Choroid plexus epithelial cell (primary cell): ENCODE results near the gene RAVER1.
"Not testable (repeated sequence)": the region's sequence is repeated elsewhere in the genome, so short reads cannot be mapped to it uniquely, and the experiment has no call there.

ENCODE experiments used
- DNase-seq: peaks from one replicate; pipeline ENCODE4 v3.0.0-alpha.2; 2010; ENCODE audit warnings: low read depth
- H3K4me3 ChIP-seq: 2 replicates; pipeline ENCODE4 v1.5.1; 2011; ENCODE audit warnings: low read depth, mild to moderate bottlenecking, control low read depth, low read length, moderate library complexity
- TF ChIP-seq, protein P1 (sequence below): conservative IDR thresholded peaks from 2 replicates; pipeline ENCODE4 v1.5.1; 2011; ENCODE audit warnings: low read depth, mild to moderate bottlenecking, control low read depth, inconsistent platforms, low read length, moderate library complexity

RAVER1 gene, protein sequence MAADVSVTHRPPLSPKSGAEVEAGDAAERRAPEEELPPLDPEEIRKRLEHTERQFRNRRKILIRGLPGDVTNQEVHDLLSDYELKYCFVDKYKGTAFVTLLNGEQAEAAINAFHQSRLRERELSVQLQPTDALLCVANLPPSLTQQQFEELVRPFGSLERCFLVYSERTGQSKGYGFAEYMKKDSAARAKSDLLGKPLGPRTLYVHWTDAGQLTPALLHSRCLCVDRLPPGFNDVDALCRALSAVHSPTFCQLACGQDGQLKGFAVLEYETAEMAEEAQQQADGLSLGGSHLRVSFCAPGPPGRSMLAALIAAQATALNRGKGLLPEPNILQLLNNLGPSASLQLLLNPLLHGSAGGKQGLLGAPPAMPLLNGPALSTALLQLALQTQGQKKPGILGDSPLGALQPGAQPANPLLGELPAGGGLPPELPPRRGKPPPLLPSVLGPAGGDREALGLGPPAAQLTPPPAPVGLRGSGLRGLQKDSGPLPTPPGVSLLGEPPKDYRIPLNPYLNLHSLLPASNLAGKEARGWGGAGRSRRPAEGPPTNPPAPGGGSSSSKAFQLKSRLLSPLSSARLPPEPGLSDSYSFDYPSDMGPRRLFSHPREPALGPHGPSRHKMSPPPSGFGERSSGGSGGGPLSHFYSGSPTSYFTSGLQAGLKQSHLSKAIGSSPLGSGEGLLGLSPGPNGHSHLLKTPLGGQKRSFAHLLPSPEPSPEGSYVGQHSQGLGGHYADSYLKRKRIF

DNA sequence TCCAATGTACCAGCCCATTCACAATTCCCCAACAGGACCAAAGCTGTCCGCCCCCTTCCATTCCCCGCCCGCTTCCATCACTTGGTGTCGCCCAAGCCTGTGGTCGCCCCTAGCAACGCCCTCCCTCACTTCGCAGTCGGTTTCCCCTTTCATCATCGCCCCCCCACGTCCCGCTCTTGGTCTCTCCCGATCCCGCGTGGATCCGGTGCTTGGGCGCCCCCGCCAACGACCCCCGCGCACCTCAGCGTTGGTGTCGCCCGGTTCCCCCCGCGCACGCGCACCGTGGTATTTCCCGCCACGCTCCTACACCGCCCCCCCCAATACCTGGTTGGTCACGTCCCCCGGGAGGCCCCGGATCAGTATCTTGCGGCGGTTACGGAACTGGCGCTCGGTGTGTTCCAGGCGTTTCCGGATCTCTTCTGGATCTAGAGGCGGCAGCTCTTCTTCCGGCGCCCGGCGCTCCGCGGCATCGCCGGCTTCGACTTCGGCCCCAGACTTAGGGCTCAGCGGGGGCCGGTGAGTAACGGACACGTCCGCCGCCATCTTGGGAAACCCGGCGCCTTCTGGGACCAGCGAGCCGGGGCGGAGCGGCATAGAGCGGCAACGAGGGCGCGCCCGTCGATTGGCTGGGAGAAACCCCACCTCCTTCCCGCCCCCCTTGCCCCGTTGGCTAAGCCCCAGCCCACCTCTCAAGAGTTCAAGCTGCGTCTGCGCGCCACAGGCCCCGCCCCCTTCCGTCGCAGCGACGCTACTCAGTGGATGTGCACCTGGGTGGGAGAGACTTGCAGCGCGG lies at the start of gene RAVER1:
Gene RAVER1, minus strand, starts transcription at position 565 of the 793 bp plus-strand sequence. Its CDS starts 22 bp downstream, at position 543.
- peak within 1 kb of the TSS; percentile 72 for H3K4me3 ChIP-seq
- peak; percentile 99 for DNase-seq
- TF ChIP-seq, protein P1, sequence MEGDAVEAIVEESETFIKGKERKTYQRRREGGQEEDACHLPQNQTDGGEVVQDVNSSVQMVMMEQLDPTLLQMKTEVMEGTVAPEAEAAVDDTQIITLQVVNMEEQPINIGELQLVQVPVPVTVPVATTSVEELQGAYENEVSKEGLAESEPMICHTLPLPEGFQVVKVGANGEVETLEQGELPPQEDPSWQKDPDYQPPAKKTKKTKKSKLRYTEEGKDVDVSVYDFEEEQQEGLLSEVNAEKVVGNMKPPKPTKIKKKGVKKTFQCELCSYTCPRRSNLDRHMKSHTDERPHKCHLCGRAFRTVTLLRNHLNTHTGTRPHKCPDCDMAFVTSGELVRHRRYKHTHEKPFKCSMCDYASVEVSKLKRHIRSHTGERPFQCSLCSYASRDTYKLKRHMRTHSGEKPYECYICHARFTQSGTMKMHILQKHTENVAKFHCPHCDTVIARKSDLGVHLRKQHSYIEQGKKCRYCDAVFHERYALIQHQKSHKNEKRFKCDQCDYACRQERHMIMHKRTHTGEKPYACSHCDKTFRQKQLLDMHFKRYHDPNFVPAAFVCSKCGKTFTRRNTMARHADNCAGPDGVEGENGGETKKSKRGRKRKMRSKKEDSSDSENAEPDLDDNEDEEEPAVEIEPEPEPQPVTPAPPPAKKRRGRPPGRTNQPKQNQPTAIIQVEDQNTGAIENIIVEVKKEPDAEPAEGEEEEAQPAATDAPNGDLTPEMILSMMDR, result no peak

DNA sequence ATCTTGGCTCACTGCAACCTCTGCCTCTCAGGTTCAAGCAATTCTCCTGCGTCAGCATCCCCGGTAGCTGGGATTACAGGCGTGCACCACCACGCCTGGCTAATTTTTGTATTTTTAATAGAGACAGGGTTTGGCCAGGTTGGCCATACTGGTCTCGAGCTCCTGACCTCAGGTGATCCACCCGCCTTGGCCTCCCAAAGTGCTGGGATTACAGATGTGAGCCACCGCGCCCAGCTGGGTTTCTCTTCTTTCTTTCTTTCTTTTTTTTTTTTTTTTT lies 49.8 kb upstream of the RAVER1 start:
- not testable (repeated sequence) for H3K4me3 ChIP-seq, DNase-seq

DNA sequence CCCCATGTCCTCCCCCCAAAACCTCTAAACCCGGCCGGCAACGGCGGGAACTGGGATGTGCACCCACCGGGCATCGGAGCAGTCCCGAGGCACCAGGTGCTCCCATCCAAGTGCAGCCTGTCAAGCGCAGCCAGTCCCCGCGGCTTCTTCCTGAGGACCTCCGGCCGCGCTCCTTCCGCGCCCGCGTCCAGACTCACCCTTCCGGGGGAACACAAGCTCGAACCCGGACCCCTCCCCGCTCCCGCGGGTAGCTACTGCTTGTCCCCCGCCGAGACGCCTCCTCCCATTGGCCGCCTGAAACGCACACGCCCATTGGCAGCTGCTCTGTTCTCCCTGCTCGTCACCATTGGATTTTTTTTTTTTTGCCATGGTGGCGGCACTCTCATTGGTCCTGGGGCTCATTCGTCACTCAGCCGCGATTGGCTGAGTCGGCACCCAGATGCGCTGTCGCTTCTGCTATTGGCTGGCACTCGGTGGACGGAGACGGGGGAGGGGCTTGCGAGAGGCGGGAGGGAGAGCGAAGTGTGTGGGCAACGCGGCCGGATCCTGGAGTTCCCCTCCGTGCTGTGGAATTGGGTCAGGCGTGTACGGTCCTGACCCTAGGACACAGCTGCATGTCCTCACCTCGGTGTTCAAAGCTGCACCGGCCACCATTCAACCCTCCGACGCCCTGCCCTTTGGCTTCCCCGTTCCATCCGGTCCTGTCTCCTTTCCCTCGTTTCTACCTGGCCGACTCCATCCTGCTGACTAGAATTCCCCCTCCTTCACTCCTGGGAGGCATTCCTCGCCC lies 47.2 kb upstream of the RAVER1 start, which contains the start of gene TYK2:
Gene TYK2, minus strand, starts transcription at position 260 of the 790 bp plus-strand sequence. CDS start 2,166 bp downstream, outside the sequence.
- TF ChIP-seq, protein P1, result no peak
- peak within 1 kb of the TSS; percentile 78 for H3K4me3 ChIP-seq
- peak; percentile 99 for DNase-seq

DNA sequence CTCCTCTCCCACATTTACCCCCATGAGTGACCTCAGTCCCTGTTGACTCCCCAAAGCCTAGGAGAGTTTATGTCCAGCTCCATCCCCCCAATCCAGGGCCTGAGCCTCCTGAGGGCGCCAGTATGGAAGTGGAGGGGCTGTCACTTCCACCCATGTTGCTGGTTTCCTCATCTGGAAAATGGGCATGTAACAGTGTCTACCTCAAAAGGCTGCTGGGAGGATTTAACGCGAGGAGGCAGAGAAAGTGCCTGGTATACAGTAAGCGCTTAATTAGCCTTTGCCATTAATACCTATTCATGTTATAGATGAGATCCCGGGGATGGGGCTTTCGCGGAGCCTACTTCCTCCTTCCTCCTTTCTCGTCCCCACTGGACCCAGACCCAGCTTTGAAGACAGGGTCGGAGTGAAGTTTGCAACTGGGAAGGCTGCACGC lies 46.6 kb upstream of the RAVER1 start:
- DNase-seq, result no peak
- TF ChIP-seq, protein P1, result no peak
- peak overlapping the region; percentile 78 for H3K4me3 ChIP-seq

DNA sequence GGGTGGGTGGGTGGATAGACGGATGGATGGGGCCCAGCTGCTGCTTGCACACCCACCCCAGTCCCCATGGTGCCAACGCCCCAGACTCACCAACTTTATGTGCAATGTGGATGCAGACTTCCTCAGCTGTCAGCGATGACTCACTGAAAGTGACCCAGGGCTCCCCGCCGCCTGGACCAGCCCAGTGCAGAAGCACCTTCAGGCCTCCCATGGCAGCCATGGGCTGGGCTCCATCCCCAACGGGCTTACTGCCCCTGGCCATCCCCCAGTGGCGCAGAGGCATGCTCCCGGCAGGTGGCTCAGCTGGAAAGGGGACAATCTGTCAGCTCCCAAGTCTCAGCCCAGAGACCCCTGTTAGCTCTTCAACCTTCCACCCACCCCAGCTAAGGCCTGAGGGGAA lies 44.8 kb upstream of the RAVER1 start:
- H3K4me3 ChIP-seq, result no peak overlapping the region
- TF ChIP-seq, protein P1, result no peak

DNA sequence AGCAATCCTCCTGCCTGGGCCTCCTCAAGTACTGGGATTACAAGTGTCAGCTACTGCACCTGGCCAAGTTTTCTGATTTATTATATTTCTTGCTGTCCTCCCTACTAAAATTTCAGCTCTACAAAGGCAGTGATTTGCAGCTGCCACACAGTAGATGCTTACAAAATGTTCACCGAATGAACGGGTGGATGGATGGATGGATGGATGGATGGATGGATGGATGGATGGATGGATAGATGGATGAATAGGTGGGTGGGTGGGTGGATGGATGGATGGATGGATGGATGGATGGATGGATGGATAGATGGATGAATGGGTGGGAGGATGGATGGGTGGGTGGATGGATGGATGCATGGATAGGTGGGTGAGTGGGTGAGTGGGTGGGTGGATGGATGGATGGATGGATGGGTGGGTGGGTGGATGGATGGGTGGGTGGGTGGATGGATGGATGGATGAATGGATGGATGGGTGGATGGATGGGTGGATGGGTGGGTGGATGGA lies 43.9 kb upstream of the RAVER1 start:
- DNase-seq, H3K4me3 ChIP-seq: not testable (repeated sequence)

More for the DNA sequence above, 44.8 kb upstream of the RAVER1 start:
- no peak for DNase-seq

DNA sequence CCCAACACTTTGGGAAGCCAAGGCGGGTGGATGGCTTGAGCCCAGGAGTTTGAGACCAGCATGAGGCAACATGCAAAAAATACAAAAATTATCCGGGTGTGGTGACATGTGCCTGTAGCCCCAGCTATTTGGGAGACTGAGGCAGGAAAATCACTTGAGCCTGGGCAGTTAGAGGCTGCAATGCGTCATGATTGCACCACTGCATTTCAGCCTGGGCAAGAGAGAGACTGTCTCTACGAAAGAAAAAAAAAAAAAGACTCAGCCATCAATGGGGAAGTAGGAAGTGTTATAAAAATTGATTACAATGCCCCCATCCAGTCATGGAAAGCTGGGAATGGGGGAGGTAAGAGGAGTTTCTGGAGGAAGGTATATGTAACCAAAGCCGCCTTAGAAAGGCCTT lies 41.6 kb upstream of the RAVER1 start:
- no peak for DNase-seq
- no peak overlapping the region for H3K4me3 ChIP-seq
- TF ChIP-seq, protein P1, result no peak
